Ishikawa (cell line): ENCODE results near the gene HMGN4.

ENCODE experiments used
- EGR1 ChIP-seq: IDR thresholded peaks from 2 replicates; pipeline ENCODE4 v1.6.1; 2012
- EP300 ChIP-seq: IDR thresholded peaks from 2 replicates; pipeline ENCODE4 v1.6.1; 2012; ENCODE audit warnings: borderline replicate concordance
- NFIC ChIP-seq: IDR thresholded peaks from 2 replicates; pipeline ENCODE4 v1.6.1; 2012
- RAD21 ChIP-seq: IDR thresholded peaks from 2 replicates; pipeline ENCODE4 v1.6.1; 2012; ENCODE audit warnings: low read depth
- TAF1 ChIP-seq: IDR thresholded peaks from 2 replicates; pipeline ENCODE4 v1.6.1; 2012; ENCODE audit warnings: low read depth, mild to moderate bottlenecking
- TF ChIP-seq, protein P1 (sequence below): IDR thresholded peaks from 2 replicates; pipeline ENCODE4 v1.6.1; 2012; ENCODE audit warnings: low read depth, mild to moderate bottlenecking

DNA sequence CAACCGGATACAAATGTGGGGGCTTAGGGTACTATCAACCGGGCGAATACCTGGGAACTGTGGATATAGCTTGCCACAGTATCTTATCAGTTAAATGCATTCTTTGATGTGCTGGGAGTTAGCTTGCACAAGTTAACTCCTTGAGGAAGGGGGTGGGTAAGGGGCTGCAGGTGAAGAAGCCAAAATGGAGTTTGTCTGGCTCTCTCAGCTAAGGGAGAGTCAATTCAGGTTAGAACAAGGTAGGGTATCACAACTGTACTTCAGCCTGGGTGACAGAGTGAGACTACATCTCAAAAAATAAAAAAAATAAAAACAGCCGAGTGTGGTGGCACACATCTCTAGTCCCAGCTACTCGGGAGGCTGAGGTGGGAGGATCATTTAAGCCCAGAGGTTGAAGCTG lies 46.6 kb upstream of the HMGN4 start:
- no peak for TF ChIP-seq NFIC
- TF ChIP-seq EP300, result no peak
- no peak for TF ChIP-seq EGR1
- no peak for TF ChIP-seq RAD21
- TF ChIP-seq, protein P1, sequence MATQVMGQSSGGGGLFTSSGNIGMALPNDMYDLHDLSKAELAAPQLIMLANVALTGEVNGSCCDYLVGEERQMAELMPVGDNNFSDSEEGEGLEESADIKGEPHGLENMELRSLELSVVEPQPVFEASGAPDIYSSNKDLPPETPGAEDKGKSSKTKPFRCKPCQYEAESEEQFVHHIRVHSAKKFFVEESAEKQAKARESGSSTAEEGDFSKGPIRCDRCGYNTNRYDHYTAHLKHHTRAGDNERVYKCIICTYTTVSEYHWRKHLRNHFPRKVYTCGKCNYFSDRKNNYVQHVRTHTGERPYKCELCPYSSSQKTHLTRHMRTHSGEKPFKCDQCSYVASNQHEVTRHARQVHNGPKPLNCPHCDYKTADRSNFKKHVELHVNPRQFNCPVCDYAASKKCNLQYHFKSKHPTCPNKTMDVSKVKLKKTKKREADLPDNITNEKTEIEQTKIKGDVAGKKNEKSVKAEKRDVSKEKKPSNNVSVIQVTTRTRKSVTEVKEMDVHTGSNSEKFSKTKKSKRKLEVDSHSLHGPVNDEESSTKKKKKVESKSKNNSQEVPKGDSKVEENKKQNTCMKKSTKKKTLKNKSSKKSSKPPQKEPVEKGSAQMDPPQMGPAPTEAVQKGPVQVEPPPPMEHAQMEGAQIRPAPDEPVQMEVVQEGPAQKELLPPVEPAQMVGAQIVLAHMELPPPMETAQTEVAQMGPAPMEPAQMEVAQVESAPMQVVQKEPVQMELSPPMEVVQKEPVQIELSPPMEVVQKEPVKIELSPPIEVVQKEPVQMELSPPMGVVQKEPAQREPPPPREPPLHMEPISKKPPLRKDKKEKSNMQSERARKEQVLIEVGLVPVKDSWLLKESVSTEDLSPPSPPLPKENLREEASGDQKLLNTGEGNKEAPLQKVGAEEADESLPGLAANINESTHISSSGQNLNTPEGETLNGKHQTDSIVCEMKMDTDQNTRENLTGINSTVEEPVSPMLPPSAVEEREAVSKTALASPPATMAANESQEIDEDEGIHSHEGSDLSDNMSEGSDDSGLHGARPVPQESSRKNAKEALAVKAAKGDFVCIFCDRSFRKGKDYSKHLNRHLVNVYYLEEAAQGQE, result no peak
- no peak for TF ChIP-seq TAF1
